Osteoblast (primary cell): ENCODE measurements around the gene RTP5. TPM values are rescaled to one million over a fixed set of nuclear protein-coding genes. Genes with fewer than 3 reads are reported as not detected.
"Not testable (repeated sequence)": the region's sequence is repeated elsewhere in the genome, so short reads cannot be mapped to it uniquely, and the experiment has no call there.

ENCODE experiments used
- DNase-seq: peaks from one replicate; pipeline ENCODE4 v3.0.0; 2011; ENCODE audit warnings: low spot score, mixed read lengths; ENCODE audit not compliant: insufficient read length; ENCODE audit errors: missing footprints
- H2AFZ ChIP-seq: 2 replicates; pipeline ENCODE4 v1.6.0; 2011; ENCODE audit warnings: mild to moderate bottlenecking, low read length
- H3K27ac ChIP-seq: 2 replicates; pipeline ENCODE4 v1.5.1; 2011; ENCODE audit warnings: mild to moderate bottlenecking, low read depth, low read length, moderate library complexity
- H3K27me3 ChIP-seq: 2 replicates; pipeline ENCODE4 v1.6.0; 2012; ENCODE audit warnings: mild to moderate bottlenecking, control low read depth, inconsistent platforms, low read length, moderate library complexity; ENCODE audit not compliant: insufficient read depth
- H3K36me3 ChIP-seq: 2 replicates; pipeline ENCODE4 v1.5.1; 2011; ENCODE audit warnings: mild to moderate bottlenecking, low read length, control low read depth, moderate library complexity; ENCODE audit not compliant: insufficient read depth
- H3K4me1 ChIP-seq: 2 replicates; pipeline ENCODE4 v1.5.1; 2011; ENCODE audit warnings: mild to moderate bottlenecking, low read length, control low read depth, moderate library complexity; ENCODE audit not compliant: insufficient read depth
- H3K4me2 ChIP-seq: 2 replicates; pipeline ENCODE4 v1.6.0; 2011; ENCODE audit warnings: mild to moderate bottlenecking, low read length; ENCODE audit not compliant: insufficient read depth
- H3K4me3 ChIP-seq: fragments of 200-600 bp; sonication (generic); 3 replicates; pipeline ENCODE4 v1.5.1; 2012; ENCODE audit warnings: mild to moderate bottlenecking, low read length, inconsistent platforms; ENCODE audit not compliant: insufficient read depth
- H3K79me2 ChIP-seq: 2 replicates; pipeline ENCODE4 v1.6.0; 2012; ENCODE audit warnings: mild to moderate bottlenecking, low read length, control low read depth, inconsistent platforms; ENCODE audit not compliant: insufficient read depth
- H3K9me3 ChIP-seq: 2 replicates; pipeline ENCODE4 v1.5.1; 2011; ENCODE audit warnings: low read depth, low read length, control low read depth
- H4K20me1 ChIP-seq: 2 replicates; pipeline ENCODE4 v1.6.0; 2012; ENCODE audit warnings: mild to moderate bottlenecking, low read length, control low read depth; ENCODE audit not compliant: insufficient read depth
- total RNA-seq: library from RNA; depleted of rRNA; stranded (reverse); fragments of >200 nt; gene quantifications from 2 replicates; pipeline ENCODE4 v1.2.3, GENCODE V29; 2012
- TF ChIP-seq, protein P1 (sequence below): IDR thresholded peaks from 2 replicates; pipeline ENCODE4 v1.5.1; 2011; ENCODE audit warnings: mild to moderate bottlenecking, low read depth, low read length, moderate library complexity; ENCODE audit errors: extremely low read depth

The RTP5 gene
- total RNA-seq, 1 donor = not detected

DNA sequence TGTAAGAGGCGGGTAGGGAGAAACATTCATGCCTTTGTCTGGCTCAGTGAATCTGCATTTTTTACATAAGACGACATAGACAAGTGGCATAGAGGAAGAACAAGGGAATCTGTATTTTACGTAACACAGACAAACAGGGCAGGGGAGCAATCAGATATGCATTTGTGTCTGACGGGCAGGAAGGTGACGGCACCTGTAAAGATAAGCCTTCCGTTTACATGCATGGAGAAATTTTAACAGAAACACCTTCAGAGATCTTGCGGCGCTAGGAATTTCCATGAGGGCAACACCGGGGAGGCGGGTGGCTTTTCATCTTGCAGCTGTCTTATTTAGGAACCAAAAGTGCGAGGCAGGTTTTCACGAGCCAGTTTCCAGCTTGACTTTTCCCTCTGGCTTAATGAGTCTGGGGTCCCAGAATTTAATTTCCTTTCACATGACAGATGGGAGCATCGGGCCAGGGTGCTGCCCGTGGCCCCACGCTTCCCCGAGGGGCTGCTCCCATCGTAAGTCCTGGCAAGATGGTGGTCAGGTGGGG is 42.6 kb downstream of the RTP5 start:
- Histone ChIP-seq H4K20me1 (no peaks in the 10 kb centered on the region), H3K4me1 (no peaks in the 10 kb centered on the region), H3K79me2 (no peaks in the 10 kb centered on the region), H3K4me3 (no peak overlapping the region), H2AFZ (no peak overlapping the region), H3K27me3 (no peaks in the 10 kb centered on the region), H3K36me3 (no peaks in the 10 kb centered on the region), H3K27ac (no peak overlapping the region), H3K4me2 (no peak overlapping the region), H3K9me3 (no peaks in the 10 kb centered on the region)
- DNase-seq = peak; percentile 29
- TF ChIP-seq, protein P1, sequence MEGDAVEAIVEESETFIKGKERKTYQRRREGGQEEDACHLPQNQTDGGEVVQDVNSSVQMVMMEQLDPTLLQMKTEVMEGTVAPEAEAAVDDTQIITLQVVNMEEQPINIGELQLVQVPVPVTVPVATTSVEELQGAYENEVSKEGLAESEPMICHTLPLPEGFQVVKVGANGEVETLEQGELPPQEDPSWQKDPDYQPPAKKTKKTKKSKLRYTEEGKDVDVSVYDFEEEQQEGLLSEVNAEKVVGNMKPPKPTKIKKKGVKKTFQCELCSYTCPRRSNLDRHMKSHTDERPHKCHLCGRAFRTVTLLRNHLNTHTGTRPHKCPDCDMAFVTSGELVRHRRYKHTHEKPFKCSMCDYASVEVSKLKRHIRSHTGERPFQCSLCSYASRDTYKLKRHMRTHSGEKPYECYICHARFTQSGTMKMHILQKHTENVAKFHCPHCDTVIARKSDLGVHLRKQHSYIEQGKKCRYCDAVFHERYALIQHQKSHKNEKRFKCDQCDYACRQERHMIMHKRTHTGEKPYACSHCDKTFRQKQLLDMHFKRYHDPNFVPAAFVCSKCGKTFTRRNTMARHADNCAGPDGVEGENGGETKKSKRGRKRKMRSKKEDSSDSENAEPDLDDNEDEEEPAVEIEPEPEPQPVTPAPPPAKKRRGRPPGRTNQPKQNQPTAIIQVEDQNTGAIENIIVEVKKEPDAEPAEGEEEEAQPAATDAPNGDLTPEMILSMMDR = no peak

DNA sequence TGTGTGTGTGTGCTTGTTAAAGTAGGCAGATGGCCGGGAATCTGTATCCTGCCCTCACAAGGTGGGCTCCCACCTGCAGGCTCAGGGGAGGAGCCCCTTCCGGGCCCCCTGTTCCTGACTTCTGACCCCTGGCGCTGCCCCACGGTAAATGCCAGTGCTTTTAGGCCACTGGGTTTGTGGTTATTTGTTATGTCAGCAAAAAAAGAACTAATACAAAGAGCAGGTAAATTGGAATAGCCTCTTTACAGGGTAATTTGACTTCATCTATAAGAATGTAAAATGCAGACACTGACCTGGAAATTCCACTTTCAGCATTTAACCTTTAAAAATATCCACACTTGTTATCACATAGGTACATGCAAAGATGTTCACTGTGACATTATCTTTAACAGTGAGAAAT is 44.2 kb downstream of the RTP5 start:
- H3K27ac ChIP-seq = no peak overlapping the region
- H4K20me1 ChIP-seq = no peaks in the 10 kb centered on the region
- no peaks in the 10 kb centered on the region for H3K36me3 ChIP-seq
- TF ChIP-seq, protein P1 = no peak
- DNase-seq = peak; percentile 35
- H3K27me3 ChIP-seq = no peaks in the 10 kb centered on the region
- no peak overlapping the region for H2AFZ ChIP-seq
- no peaks in the 10 kb centered on the region for H3K4me1 ChIP-seq
- no peak overlapping the region for H3K4me3 ChIP-seq
- H3K4me2 ChIP-seq = no peak overlapping the region
- no peaks in the 10 kb centered on the region for H3K9me3 ChIP-seq
- H3K79me2 ChIP-seq = no peaks in the 10 kb centered on the region

DNA sequence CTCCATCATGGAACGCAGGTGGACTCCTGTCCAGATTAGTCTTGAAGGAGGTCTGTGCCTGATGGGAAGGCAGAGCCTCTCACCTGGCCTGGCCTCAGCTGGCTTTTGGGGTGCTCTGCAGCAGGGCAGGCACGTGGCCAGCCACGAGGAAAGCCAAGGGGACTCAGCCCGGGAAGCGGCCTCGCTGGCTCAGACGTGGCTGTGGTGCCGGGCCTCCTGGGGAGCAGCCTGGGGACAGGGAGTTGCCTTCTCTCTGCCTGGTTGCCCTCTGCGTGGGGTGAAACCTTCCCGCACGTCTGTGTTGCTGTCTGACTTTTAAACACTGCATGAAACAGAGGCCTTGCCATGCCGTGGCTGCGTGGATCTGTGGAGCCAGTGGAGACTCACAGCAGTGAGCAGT is 45.0 kb downstream of the RTP5 start:
- no peaks in the 10 kb centered on the region for H3K9me3 ChIP-seq
- H3K4me1 ChIP-seq = no peaks in the 10 kb centered on the region
- TF ChIP-seq, protein P1 = no peak
- no peak overlapping the region for H2AFZ ChIP-seq
- H3K79me2 ChIP-seq = no peaks in the 10 kb centered on the region
- H4K20me1 ChIP-seq = no peaks in the 10 kb centered on the region
- no peak overlapping the region for H3K27ac ChIP-seq
- H3K27me3 ChIP-seq = no peaks in the 10 kb centered on the region
- H3K4me3 ChIP-seq = no peak overlapping the region
- peak; percentile 0 for DNase-seq
- no peaks in the 10 kb centered on the region for H3K36me3 ChIP-seq
- no peak overlapping the region for H3K4me2 ChIP-seq

DNA sequence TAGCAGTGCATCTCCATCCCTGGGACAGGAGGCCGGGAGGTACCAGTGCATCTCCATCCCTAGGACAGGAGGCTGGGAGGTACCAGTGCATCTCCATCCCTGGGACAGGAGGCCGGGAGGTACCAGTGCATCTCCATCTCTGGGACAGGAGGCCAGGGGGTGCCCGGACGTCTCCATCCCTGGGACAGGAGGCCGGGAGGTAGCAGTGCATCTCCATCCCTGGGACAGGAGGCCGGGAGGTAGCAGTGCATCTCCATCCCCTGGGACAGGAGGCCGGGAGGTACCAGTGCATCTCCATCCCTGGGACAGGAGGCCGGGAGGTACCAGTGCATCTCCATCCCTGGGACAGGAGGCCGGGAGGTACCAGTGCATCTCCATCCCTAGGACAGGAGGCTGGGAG is 52.1 kb downstream of the RTP5 start:
- not testable (repeated sequence) for H3K4me3 ChIP-seq, H3K4me2 ChIP-seq, H3K27ac ChIP-seq, H4K20me1 ChIP-seq, H2AFZ ChIP-seq, DNase-seq, H3K9me3 ChIP-seq, H3K79me2 ChIP-seq, H3K4me1 ChIP-seq, H3K27me3 ChIP-seq, H3K36me3 ChIP-seq

DNA sequence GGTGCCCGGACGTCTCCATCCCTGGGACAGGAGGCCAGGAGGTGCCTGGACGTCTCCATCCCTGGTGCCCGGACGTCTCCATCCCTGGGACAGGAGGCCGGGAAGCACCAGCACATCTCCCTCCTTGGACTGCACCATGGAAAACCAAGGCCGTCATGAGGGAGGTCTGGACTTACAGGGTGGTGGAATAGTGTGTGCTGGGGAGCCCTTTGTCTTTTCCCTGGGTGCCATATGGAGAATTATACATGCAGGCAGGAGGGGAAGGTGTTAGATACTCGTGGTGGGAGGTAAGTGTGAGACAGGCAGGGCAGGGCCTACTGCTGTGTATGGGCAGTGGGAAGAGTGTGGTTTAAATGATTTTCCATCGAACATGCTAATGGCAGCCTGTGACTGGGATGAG is 52.9 kb downstream of the RTP5 start:
- Histone ChIP-seq H3K27me3 (peaks cover 9% of the 10 kb centered on the region), H3K4me1 (no peaks in the 10 kb centered on the region), H3K4me2 (no peak overlapping the region), H3K36me3 (no peaks in the 10 kb centered on the region), H3K9me3 (no peaks in the 10 kb centered on the region), H3K4me3 (no peak overlapping the region), H3K79me2 (no peaks in the 10 kb centered on the region), H3K27ac (no peak overlapping the region), H4K20me1 (no peaks in the 10 kb centered on the region), H2AFZ (no peak overlapping the region)
- DNase-seq = no peak
- TF ChIP-seq, protein P1 = no peak

DNA sequence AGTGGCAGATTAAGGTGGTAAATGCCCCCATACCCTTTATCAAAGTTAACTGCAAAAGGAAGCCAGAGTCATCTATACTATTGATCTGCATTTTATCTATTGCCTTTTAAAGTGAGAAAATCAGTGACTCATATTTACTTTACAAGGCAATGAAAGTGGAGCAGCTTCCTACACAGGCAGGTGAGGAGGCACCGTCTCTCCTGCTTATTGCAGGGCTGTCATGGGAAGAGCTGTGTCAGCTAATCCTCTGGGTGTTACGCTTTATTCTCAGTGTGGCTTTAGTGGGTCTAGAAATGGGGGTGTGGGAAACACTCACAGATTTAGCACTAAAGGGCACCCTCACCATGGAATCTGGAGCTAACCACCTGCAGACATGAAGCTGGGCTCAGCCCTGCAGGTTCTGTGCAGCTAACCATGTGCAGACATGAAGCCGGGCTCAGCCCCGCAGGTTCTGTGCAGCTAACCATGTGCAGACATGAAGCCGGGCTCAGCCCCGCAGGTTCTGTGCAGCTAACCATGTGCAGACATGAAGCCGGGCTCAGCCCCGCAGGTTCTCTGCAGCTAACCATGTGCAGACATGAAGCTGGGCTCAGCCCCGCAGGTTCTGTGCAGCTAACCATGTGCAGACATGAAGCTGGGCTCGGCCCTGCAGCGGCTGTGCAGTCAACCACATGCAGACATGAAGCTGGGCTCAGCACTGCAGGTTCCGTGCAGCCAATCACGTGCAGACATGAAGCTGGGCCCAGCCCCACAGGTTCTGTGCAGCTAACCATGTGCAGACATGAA is 53.5 kb downstream of the RTP5 start:
- not testable (repeated sequence) for H3K27me3 ChIP-seq, H3K27ac ChIP-seq, H3K9me3 ChIP-seq, H3K4me2 ChIP-seq, H4K20me1 ChIP-seq, H3K79me2 ChIP-seq, H3K36me3 ChIP-seq, H3K4me3 ChIP-seq, H3K4me1 ChIP-seq, H2AFZ ChIP-seq
- DNase-seq = peak; percentile 34
